ENCODE data around the gene ZNF514. TPM values are rescaled to one million over a fixed set of nuclear protein-coding genes. Genes with fewer than 3 reads are reported as not detected.

ZNF514 gene
- total RNA-seq: 4.6 and 5.5 TPM in 2 replicates

GRCh38 chr2:95159690-95160449 is at the start of gene ZNF514:
ZNF514 (minus strand) TSS chr2:95159848; CDS start chr2:95153253, 6,595 bp downstream.

GRCh38 chr2:95207111-95207961 is 47.7 kb upstream of the ZNF514 start, which contains the start of gene ZNF892:
ZNF892 (plus strand) TSS chr2:95207521; CDS start chr2:95207816, 295 bp downstream.

GRCh38 chr2:95165371-95166064 is 5.9 kb upstream of the ZNF514 start, which contains the start of gene ZNF2:
ZNF2 (plus strand) TSS chr2:95165809; CDS start chr2:95176227, 10,418 bp downstream.

GRCh38 chr2:95121407-95122196 is 38.0 kb downstream of the ZNF514 start, which contains the start of gene MRPS5:
MRPS5 (minus strand) TSS chr2:95121808; CDS start chr2:95121791, 17 bp downstream.

Other genes with a start within 250 kb of the ZNF514 start
- gene MAL, start 134.1 kb downstream of the ZNF514 start, total RNA-seq: not detected in 2 replicates
- gene MRPS5, start 38.0 kb downstream of the ZNF514 start, total RNA-seq: 37.3 and 43.0 TPM in 2 replicates
- 2.5 and 2.7 TPM in 2 replicates for gene ZNF2, start 6.0 kb upstream of the ZNF514 start, total RNA-seq
- 2.2 and 2.8 TPM in 2 replicates for gene ZNF892, start 47.7 kb upstream of the ZNF514 start, total RNA-seq
- gene PROM2, start 114.6 kb upstream of the ZNF514 start, total RNA-seq: 0.17 and 0.45 TPM in 2 replicates
- gene KCNIP3, start 137.5 kb upstream of the ZNF514 start, total RNA-seq: 2.0 and 2.5 TPM in 2 replicates
- gene FAHD2A, start 242.9 kb upstream of the ZNF514 start, total RNA-seq: 27.5 and 32.8 TPM in 2 replicates

Measured in bronchus fibroblast of lung (primary cell).